ENCODE data around the gene ADK. TPM values are rescaled to one million over a fixed set of nuclear protein-coding genes. Genes with fewer than 3 reads are reported as not detected.
"Not testable (repeated sequence)": the region's sequence is repeated elsewhere in the genome, so short reads cannot be mapped to it uniquely, and the experiment has no call there.

The ADK gene
- total RNA-seq, 1 experiment from 2014 or later: 66.6 TPM

- BruUV-seq (replicated peaks): no TSS peak
- CTCF ChIA-PET: no interaction called here
- H3K27me3 Mint-ChIP-seq (ENCODE audit: unreplicated experiment): no peaks in the 10 kb centered on the region
- DNase-seq: no peak
- H3K4me3 Mint-ChIP-seq (ENCODE audit: low read depth, unreplicated experiment): no peak overlapping the region
- H3K4me1 Mint-ChIP-seq (ENCODE audit: low read depth, unreplicated experiment): no peaks in the 10 kb centered on the region
- intact Hi-C loops (cut with micrococcal nuclease; ENCODE audit: unreplicated experiment): no loop called here
- H3K36me3 Mint-ChIP-seq (ENCODE audit: insufficient read depth, unreplicated experiment): peaks cover 5% of the 10 kb centered on the region
- H3K27ac Mint-ChIP-seq (ENCODE audit: unreplicated experiment): no peak overlapping the region
- no peak for TF ChIP-seq CTCF (IDR thresholded peaks at IDR 0.05; ENCODE audit: unreplicated experiment)
- no peaks in the 10 kb centered on the region for H3K9me3 Mint-ChIP-seq (ENCODE audit: low read depth, unreplicated experiment)
Measured at GRCh38 chr10:74445493-74445892, 294.5 kb downstream of the ADK start.

DNA sequence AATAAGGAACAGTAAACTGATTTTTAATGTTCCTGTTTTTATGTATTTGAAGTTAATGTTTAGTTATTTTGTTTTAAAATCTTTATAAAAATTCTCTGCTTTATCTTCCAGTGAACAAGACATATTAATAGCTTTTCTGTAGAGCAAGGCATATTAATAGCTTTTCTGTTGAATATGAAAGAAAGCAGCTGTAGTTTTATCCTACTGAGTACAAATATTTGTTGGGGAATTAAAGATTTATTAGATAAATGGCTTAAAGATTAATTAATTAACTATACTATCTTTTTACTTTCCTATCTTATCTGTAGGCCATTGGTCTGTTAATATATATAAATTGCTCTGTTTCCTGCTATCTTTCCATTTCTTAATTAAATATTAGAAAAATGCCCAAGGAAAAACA lies 299.6 kb downstream of the ADK start:
- no peak for TF ChIP-seq CTCF (IDR thresholded peaks at IDR 0.05; ENCODE audit: unreplicated experiment)
- H3K9me3 Mint-ChIP-seq (ENCODE audit: low read depth, unreplicated experiment): no peaks in the 10 kb centered on the region
- CTCF ChIA-PET: no interaction called here

GRCh38 chr10:74451127-74451829 lies 300.3 kb downstream of the ADK start:
- H3K36me3 Mint-ChIP-seq (ENCODE audit: insufficient read depth, unreplicated experiment): no peaks in the 10 kb centered on the region
- peaks cover 9% of the 10 kb centered on the region for H3K4me1 Mint-ChIP-seq (ENCODE audit: low read depth, unreplicated experiment)
- no peak for TF ChIP-seq CTCF (IDR thresholded peaks at IDR 0.05; ENCODE audit: unreplicated experiment)
- no TSS peak for BruUV-seq (replicated peaks)
- DNase-seq: no peak
- no peak overlapping the region for H3K27ac Mint-ChIP-seq (ENCODE audit: unreplicated experiment)
- H3K27me3 Mint-ChIP-seq (ENCODE audit: unreplicated experiment): no peaks in the 10 kb centered on the region
- H3K4me3 Mint-ChIP-seq (ENCODE audit: low read depth, unreplicated experiment): no peak overlapping the region
- intact Hi-C loops (cut with micrococcal nuclease; ENCODE audit: unreplicated experiment): no loop called here
- CTCF ChIA-PET: no interaction called here
- H3K9me3 Mint-ChIP-seq (ENCODE audit: low read depth, unreplicated experiment): no peaks in the 10 kb centered on the region

More for the DNA sequence above, 299.6 kb downstream of the ADK start:
- no peaks in the 10 kb centered on the region for H3K36me3 Mint-ChIP-seq (ENCODE audit: insufficient read depth, unreplicated experiment)
- DNase-seq: no peak
- intact Hi-C loops (cut with micrococcal nuclease; ENCODE audit: unreplicated experiment): no loop called here
- peaks cover 9% of the 10 kb centered on the region for H3K4me1 Mint-ChIP-seq (ENCODE audit: low read depth, unreplicated experiment)
- H3K4me3 Mint-ChIP-seq (ENCODE audit: low read depth, unreplicated experiment): no peak overlapping the region
- H3K27me3 Mint-ChIP-seq (ENCODE audit: unreplicated experiment): no peaks in the 10 kb centered on the region
- H3K27ac Mint-ChIP-seq (ENCODE audit: unreplicated experiment): no peak overlapping the region
- no TSS peak for BruUV-seq (replicated peaks)

- Mint-ChIP-seq H3K9me3 (ENCODE audit: low read depth, unreplicated experiment) (peaks cover 3% of the 10 kb centered on the region), H3K36me3 (ENCODE audit: insufficient read depth, unreplicated experiment) (no peaks in the 10 kb centered on the region), H3K4me3 (ENCODE audit: low read depth, unreplicated experiment) (no peak overlapping the region), H3K27me3 (ENCODE audit: unreplicated experiment) (no peaks in the 10 kb centered on the region), H3K4me1 (ENCODE audit: low read depth, unreplicated experiment) (peaks cover 9% of the 10 kb centered on the region), H3K27ac (ENCODE audit: unreplicated experiment) (no peak overlapping the region)
- no peak for DNase-seq
- intact Hi-C loops (cut with micrococcal nuclease; ENCODE audit: unreplicated experiment): no loop called here
- BruUV-seq (replicated peaks): no TSS peak
- no peak for TF ChIP-seq CTCF (IDR thresholded peaks at IDR 0.05; ENCODE audit: unreplicated experiment)
- CTCF ChIA-PET: no interaction called here
Measured at GRCh38 chr10:74453169-74453568, 302.1 kb downstream of the ADK start.

- H3K4me3 Mint-ChIP-seq (ENCODE audit: low read depth, unreplicated experiment); DNase-seq; H3K4me1 Mint-ChIP-seq (ENCODE audit: low read depth, unreplicated experiment); BruUV-seq (replicated peaks); intact Hi-C loops (cut with micrococcal nuclease; ENCODE audit: unreplicated experiment); CTCF ChIA-PET; H3K27me3 Mint-ChIP-seq (ENCODE audit: unreplicated experiment); H3K27ac Mint-ChIP-seq (ENCODE audit: unreplicated experiment); H3K36me3 Mint-ChIP-seq (ENCODE audit: insufficient read depth, unreplicated experiment); H3K9me3 Mint-ChIP-seq (ENCODE audit: low read depth, unreplicated experiment): not testable (repeated sequence)
Measured at GRCh38 chr10:74457478-74457877, 306.5 kb downstream of the ADK start.
